PC-9 (cell line): ENCODE measurements around the gene OR51A4. TPM values are rescaled to one million over a fixed set of nuclear protein-coding genes. Genes with fewer than 3 reads are reported as not detected.

Experiments
- BruUV-seq: library from RNA; stranded (reverse); fragments of 400-500 nt; replicated peaks from 2 replicates; lab custom pipeline; 2021; lab: Mats Ljungman, UMichigan
- CTCF ChIA-PET: fragments of 300-600 bp; sonication (Branson Sonifier 250); formaldehyde crosslinking; loops from one replicate; lab custom pipeline; 2022; ENCODE audit warnings: antibody characterized with exemption; lab: Charles Lee
- POLR2A ChIA-PET: fragments of 300-600 bp; sonication (Branson Sonifier 250); formaldehyde crosslinking; loops from one replicate; lab custom pipeline; 2022; ENCODE audit warnings: antibody characterized with exemption; ENCODE audit not compliant: unreplicated experiment; lab: Charles Lee
- DNase-seq, 2 experiments: peaks; one replicate each; pipeline versions ENCODE4 v3.0.0 to v3.0.0-alpha.2; 2015 to 2022; ENCODE audit warnings: mixed read lengths in 1 of 2
- H2AFZ ChIP-seq: fragments of 200-600 bp; sonication (generic); 2 replicates; pipeline ENCODE4 v1.8.1; 2017; ENCODE audit warnings: antibody characterized with exemption
- H3F3A ChIP-seq: fragments of 200-600 bp; sonication (generic); 2 replicates; pipeline ENCODE4 v1.8.1; 2017; ENCODE audit warnings: antibody characterized with exemption, mild to moderate bottlenecking, low read depth; ENCODE audit not compliant: insufficient read depth
- H3K27ac ChIP-seq: fragments of 200-600 bp; sonication (generic); 2 replicates; pipeline ENCODE4 v1.6.1; 2016; ENCODE audit warnings: mixed run types
- H3K27me3 ChIP-seq: fragments of 200-600 bp; sonication (generic); 2 replicates; pipeline ENCODE4 v1.6.1; 2016; ENCODE audit warnings: low read depth, mixed run types; ENCODE audit not compliant: insufficient read depth
- H3K36me3 ChIP-seq: fragments of 200-600 bp; sonication (generic); 2 replicates; pipeline ENCODE4 v1.6.1; 2016; ENCODE audit warnings: low read depth, mixed run types
- H3K4me1 ChIP-seq: fragments of 200-600 bp; sonication (generic); replicated peaks from 2 replicates; pipeline ENCODE4 v1.6.1; 2016; ENCODE audit warnings: mixed run types; ENCODE audit not compliant: insufficient read depth
- H3K4me2 ChIP-seq: fragments of 200-600 bp; sonication (generic); 2 replicates; pipeline ENCODE4 v1.6.1; 2017; ENCODE audit warnings: mixed run types
- H3K4me3 ChIP-seq: fragments of 200-600 bp; sonication (generic); 2 replicates; pipeline ENCODE4 v1.6.1; 2016; ENCODE audit warnings: mixed run types
- H3K79me2 ChIP-seq: fragments of 200-600 bp; sonication (generic); 2 replicates; pipeline ENCODE4 v1.6.1; 2017; ENCODE audit warnings: low read depth, mixed run types
- H3K9me2 ChIP-seq: fragments of 200-600 bp; sonication (generic); 2 replicates; pipeline ENCODE4 v1.8.1; 2017; ENCODE audit warnings: mild to moderate bottlenecking; ENCODE audit not compliant: insufficient read depth
- H3K9me3 ChIP-seq: fragments of 200-600 bp; sonication (generic); 2 replicates; pipeline ENCODE4 v1.8.1; 2016; ENCODE audit warnings: low read depth; ENCODE audit not compliant: insufficient read depth
- H4K20me1 ChIP-seq: fragments of 200-600 bp; sonication (generic); 2 replicates; pipeline ENCODE4 v1.8.1; 2017; ENCODE audit not compliant: insufficient read depth
- EZH2 ChIP-seq: fragments of 200-600 bp; sonication (generic); IDR thresholded peaks from 2 replicates; pipeline ENCODE4 v1.8.0; 2017; ENCODE audit warnings: antibody characterized with exemption, low read depth
- intact Hi-C: fragments of 100-400 bp; cut with micrococcal nuclease; formaldehyde crosslinking; loops from one replicate; pipeline ENCODE4 v1.10.0; 2022; ENCODE audit not compliant: unreplicated experiment
- total RNA-seq: library from RNA; stranded (reverse); gene quantifications from 2 replicates; pipeline ENCODE4 v1.2.3, GENCODE V29; 2021
- TF ChIP-seq, protein P1 (sequence below): fragments of 200-600 bp; sonication (generic); conservative IDR thresholded peaks from 2 replicates; pipeline ENCODE4 v1.6.1; 2017; ENCODE audit warnings: mixed run types, antibody characterized with exemption, mild to moderate bottlenecking, moderate library complexity

OR51A4 gene
- total RNA-seq, 1 experiment from 2014 or later, result not detected

DNA sequence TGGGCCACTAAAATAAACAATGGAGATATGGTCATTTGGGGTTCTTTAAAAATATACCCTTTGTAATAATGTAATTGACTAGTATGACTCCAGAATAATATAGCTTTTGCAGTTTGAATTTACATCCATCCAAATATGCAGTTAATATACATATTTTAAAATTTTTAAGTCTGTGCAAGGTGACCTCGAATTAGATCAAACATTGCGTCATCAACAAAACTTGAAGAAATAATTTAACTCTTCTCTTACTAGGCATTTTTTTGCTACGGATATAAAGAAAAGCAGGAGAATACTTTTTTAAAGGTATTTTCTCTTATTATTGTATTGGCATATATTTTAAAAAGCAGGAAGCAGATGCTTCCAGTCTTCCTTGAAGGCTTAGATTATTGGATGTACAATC lies 10.7 kb downstream of the OR51A4 start:
- TF ChIP-seq, protein P1, sequence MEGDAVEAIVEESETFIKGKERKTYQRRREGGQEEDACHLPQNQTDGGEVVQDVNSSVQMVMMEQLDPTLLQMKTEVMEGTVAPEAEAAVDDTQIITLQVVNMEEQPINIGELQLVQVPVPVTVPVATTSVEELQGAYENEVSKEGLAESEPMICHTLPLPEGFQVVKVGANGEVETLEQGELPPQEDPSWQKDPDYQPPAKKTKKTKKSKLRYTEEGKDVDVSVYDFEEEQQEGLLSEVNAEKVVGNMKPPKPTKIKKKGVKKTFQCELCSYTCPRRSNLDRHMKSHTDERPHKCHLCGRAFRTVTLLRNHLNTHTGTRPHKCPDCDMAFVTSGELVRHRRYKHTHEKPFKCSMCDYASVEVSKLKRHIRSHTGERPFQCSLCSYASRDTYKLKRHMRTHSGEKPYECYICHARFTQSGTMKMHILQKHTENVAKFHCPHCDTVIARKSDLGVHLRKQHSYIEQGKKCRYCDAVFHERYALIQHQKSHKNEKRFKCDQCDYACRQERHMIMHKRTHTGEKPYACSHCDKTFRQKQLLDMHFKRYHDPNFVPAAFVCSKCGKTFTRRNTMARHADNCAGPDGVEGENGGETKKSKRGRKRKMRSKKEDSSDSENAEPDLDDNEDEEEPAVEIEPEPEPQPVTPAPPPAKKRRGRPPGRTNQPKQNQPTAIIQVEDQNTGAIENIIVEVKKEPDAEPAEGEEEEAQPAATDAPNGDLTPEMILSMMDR, result no peak
- Histone ChIP-seq H3K9me3 (no peaks in the 10 kb centered on the region), H2AFZ (no peak overlapping the region), H3K9me2 (no peaks in the 10 kb centered on the region), H3K27ac (no peak overlapping the region), H3K4me2 (no peak overlapping the region), H3K36me3 (no peaks in the 10 kb centered on the region), H4K20me1 (no peaks in the 10 kb centered on the region), H3K79me2 (no peaks in the 10 kb centered on the region), H3K27me3 (no peaks in the 10 kb centered on the region), H3F3A (no peaks in the 10 kb centered on the region), H3K4me3 (no peak overlapping the region), H3K4me1 (no peaks in the 10 kb centered on the region)
- DNase-seq, result no peak
- ChIA-PET POLR2A (no interaction called here), CTCF (no interaction called here)
- intact Hi-C loops, result no loop called here
- no TSS peak for BruUV-seq

DNA sequence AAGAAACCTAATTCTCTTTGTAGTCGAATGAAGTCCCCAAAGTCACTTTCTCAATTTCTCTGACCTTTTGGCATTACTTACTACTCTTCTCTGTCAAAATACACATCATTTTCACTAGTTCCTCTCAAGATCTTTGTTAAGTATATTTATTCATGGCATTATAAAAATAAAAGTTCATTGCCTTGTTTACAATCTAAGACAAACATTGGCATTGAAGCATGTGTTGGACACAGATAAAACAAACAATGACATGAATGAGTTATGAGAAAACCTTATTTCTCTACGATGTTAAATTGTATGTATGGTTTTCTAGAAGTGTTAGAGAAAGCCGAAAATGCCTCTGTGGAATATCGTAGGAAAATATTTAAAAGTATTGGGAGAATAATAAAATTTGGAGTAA lies 14.7 kb downstream of the OR51A4 start:
- CTCF ChIA-PET, result no interaction called here
- TF ChIP-seq, protein P1, result no peak
- no peak for TF ChIP-seq EZH2
- Histone ChIP-seq H4K20me1 (no peaks in the 10 kb centered on the region), H3K4me2 (no peak overlapping the region), H3K27me3 (no peaks in the 10 kb centered on the region), H3F3A (no peaks in the 10 kb centered on the region), H3K4me3 (no peak overlapping the region), H3K9me2 (no peaks in the 10 kb centered on the region), H3K4me1 (no peaks in the 10 kb centered on the region), H2AFZ (no peak overlapping the region), H3K27ac (no peak overlapping the region), H3K79me2 (no peaks in the 10 kb centered on the region), H3K36me3 (no peaks in the 10 kb centered on the region), H3K9me3 (no peaks in the 10 kb centered on the region)
- POLR2A ChIA-PET, result interaction anchor here (0.7 kb wide), 1 partner anchor 34 kb away, joined by 3 read pairs; no protein-coding TSS in a partner anchor
- no TSS peak for BruUV-seq
- DNase-seq, result no peak
- intact Hi-C loops, result no loop called here

DNA sequence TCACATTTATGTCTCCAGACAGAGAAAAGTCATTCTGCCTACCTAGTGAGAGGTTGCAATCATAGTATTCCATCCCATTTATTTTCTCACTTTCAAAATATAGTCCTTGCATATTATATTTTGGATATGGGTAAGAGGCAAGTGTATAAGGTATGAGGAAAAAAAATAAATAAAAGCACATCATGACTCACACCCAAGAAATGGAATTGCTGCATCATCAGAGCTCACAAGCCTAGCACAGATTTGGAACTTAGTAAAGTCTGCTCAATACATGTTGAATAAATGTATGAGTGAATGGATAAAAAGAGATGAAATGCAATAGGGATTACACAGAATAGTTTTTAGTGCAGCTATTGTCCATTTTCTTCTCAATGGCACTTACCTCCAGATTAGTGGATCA lies 20.8 kb downstream of the OR51A4 start:
- Histone ChIP-seq H3K27me3 (no peaks in the 10 kb centered on the region), H3K79me2 (no peaks in the 10 kb centered on the region), H3F3A (no peaks in the 10 kb centered on the region), H3K9me2 (no peaks in the 10 kb centered on the region), H3K36me3 (no peaks in the 10 kb centered on the region), H3K27ac (no peak overlapping the region), H3K4me1 (no peaks in the 10 kb centered on the region), H3K4me2 (no peak overlapping the region), H4K20me1 (no peaks in the 10 kb centered on the region), H2AFZ (no peak overlapping the region), H3K4me3 (no peak overlapping the region), H3K9me3 (no peaks in the 10 kb centered on the region)
- BruUV-seq, result no TSS peak
- TF ChIP-seq, protein P1, result no peak
- TF ChIP-seq EZH2, result no peak
- ChIA-PET CTCF (no interaction called here), POLR2A (no interaction called here)
- intact Hi-C loops, result no loop called here
- DNase-seq, result no peak
